Liver (tissue), 9 donors: ENCODE data around the gene SCGB1D4. TPM values are rescaled to one million over a fixed set of nuclear protein-coding genes. Genes with fewer than 3 reads are reported as not detected.

Source experiments
- DNase-seq: peaks from one replicate; pipeline ENCODE4 v3.0.0-alpha.2; 2017; ENCODE audit warnings: low spot score
- H3K27ac ChIP-seq, 2 donors: one replicate each; pipeline ENCODE4 v1.7.0; 2013; ENCODE audit warnings: inconsistent platforms in 2 of 2, low read length in 2 of 2, control low read depth in 1 of 2, low read depth in 1 of 2, mild to moderate bottlenecking in 1 of 2
- H3K27me3 ChIP-seq, 4 donors: one replicate each; pipeline versions ENCODE4 v1.6.1 to v1.7.0; 2013; ENCODE audit warnings: low read length in 3 of 4, inconsistent platforms in 1 of 4, mild to moderate bottlenecking in 1 of 4, moderate library complexity in 1 of 4; ENCODE audit not compliant: control insufficient read depth in 4 of 4, insufficient read depth in 4 of 4
- H3K36me3 ChIP-seq, 4 donors: one replicate each; pipeline versions ENCODE4 v1.6.1 to v1.7.0; 2013; ENCODE audit warnings: low read length in 3 of 4, mild to moderate bottlenecking in 3 of 4, low read depth in 1 of 4, moderate library complexity in 1 of 4; ENCODE audit not compliant: control insufficient read depth in 4 of 4, insufficient read depth in 3 of 4
- H3K4me1 ChIP-seq, 4 donors: one replicate each; pipeline versions ENCODE4 v1.6.1 to v1.7.0; 2013; ENCODE audit warnings: low read length in 3 of 4, mild to moderate bottlenecking in 3 of 4, moderate library complexity in 1 of 4; ENCODE audit not compliant: control insufficient read depth in 4 of 4, insufficient read depth in 4 of 4
- H3K4me3 ChIP-seq, 3 donors: one replicate each; pipeline versions ENCODE4 v1.6.1 to v1.7.0; 2013; ENCODE audit warnings: low read length in 3 of 3, control low read depth in 1 of 3, low read depth in 1 of 3, mild to moderate bottlenecking in 1 of 3
- H3K9ac ChIP-seq, 2 donors: one replicate each; pipeline ENCODE4 v1.7.0; 2013; ENCODE audit warnings: low read length in 2 of 2, mild to moderate bottlenecking in 2 of 2, moderate library complexity in 2 of 2, control low read depth in 1 of 2, low read depth in 1 of 2
- H3K9me3 ChIP-seq, 4 donors: one replicate each; pipeline versions ENCODE4 v1.6.1 to v1.7.0; 2013; ENCODE audit warnings: low read length in 3 of 4; ENCODE audit not compliant: control insufficient read depth in 4 of 4
- CTCF ChIP-seq: fragments of 150-350 bp; IDR thresholded peaks from 2 replicates; pipeline ENCODE4 v1.5.1; 2017; ENCODE audit warnings: improper control_type of control experiment, low read depth, low read length; ENCODE audit not compliant: missing input control
- FOXA1 ChIP-seq: IDR thresholded peaks from 2 replicates; pipeline ENCODE4 v1.6.1; 2016; ENCODE audit warnings: antibody characterized with exemption
- FOXA2 ChIP-seq: IDR thresholded peaks from 2 replicates; pipeline ENCODE4 v1.6.1; 2016; ENCODE audit warnings: antibody characterized with exemption
- GABPA ChIP-seq, 2 donors: IDR thresholded peaks in 1 of 2; conservative IDR thresholded peaks in 1 of 2; 2 replicates each; pipeline ENCODE4 v1.6.1; 2016; ENCODE audit warnings: antibody characterized with exemption in 2 of 2, mild to moderate bottlenecking in 1 of 2, moderate library complexity in 1 of 2
- JUND ChIP-seq, 2 donors: IDR thresholded peaks; 2 replicates each; pipeline ENCODE4 v1.6.1; 2016; ENCODE audit warnings: antibody characterized with exemption in 2 of 2
- MAX ChIP-seq: IDR thresholded peaks from 2 replicates; pipeline ENCODE4 v1.6.1; 2016; ENCODE audit warnings: antibody characterized with exemption
- NR2F2 ChIP-seq: IDR thresholded peaks from 2 replicates; pipeline ENCODE4 v1.6.1; 2016; ENCODE audit warnings: antibody characterized with exemption
- YY1 ChIP-seq: IDR thresholded peaks from 2 replicates; pipeline ENCODE4 v1.6.1; 2016; ENCODE audit warnings: antibody characterized with exemption, mild to moderate bottlenecking
- ZBTB33 ChIP-seq: IDR thresholded peaks from 2 replicates; pipeline ENCODE4 v1.6.1; 2016; ENCODE audit warnings: antibody characterized with exemption
- WGBS: extraction: QIAGEN DNeasy Blood & Tissue Kit; methylation state at CpG from one replicate; pipeline ENCODE4 v1.1.7; 2013; 5-methylcytosine and 5-hydroxymethylcytosine counted together
- polyA plus RNA-seq, 2 donors: library from polyadenylated mRNA; stranded (reverse) in 1 of 2; unstranded in 1 of 2; fragments of 200-250 nt in 1 of 2; fragments of >200 nt in 1 of 2; fragmentation: Nextera tagmentation in 1 of 2; extraction: Ambion mirVana in 1 of 2; gene quantifications; one replicate each; pipeline versions ENCODE4 v1.2.1 to v1.2.3, GENCODE V29; 2013 to 2015
- total RNA-seq, 2 donors: library from RNA; depleted of rRNA; stranded (reverse); fragments of >200 nt; gene quantifications; one replicate each; pipeline ENCODE4 v1.2.3, GENCODE V29; 2014
- donor health status: healthy.
- donor health status: healthy.
- donor health status: healthy.
- donor health status: healthy.
- donor health status: healthy.

SCGB1D4 gene
- total and polyA plus RNA-seq, 4 donors = not detected

- no peak for DNase-seq
- peaks cover 0 to 5% (median 0%) of the 10 kb centered on the region in 4 donors for H3K27me3 ChIP-seq
- H3K9ac ChIP-seq = no peak overlapping the region
- no peaks in the 10 kb centered on the region for H3K36me3 ChIP-seq
- no peak overlapping the region for H3K27ac ChIP-seq
- no peak for TF ChIP-seq ZBTB33
- 73% methylated on average over 4 of the region's 4 CpGs for WGBS
- no peak overlapping the region for H3K4me3 ChIP-seq
- H3K9me3 ChIP-seq = no peaks in the 10 kb centered on the region
- H3K4me1 ChIP-seq = no peaks in the 10 kb centered on the region
Observed at GRCh38 chr11:62266558-62266957, 32.3 kb downstream of the SCGB1D4 start.

- H3K4me3 ChIP-seq = no peak overlapping the region
- 91% methylated on average over 1 of the region's 1 CpG for WGBS
- DNase-seq = no peak
- H3K27ac ChIP-seq = no peak overlapping the region
- no peaks in the 10 kb centered on the region for H3K9me3 ChIP-seq
- TF ChIP-seq FOXA1 (no peak), CTCF (no peak)
- no peaks in the 10 kb centered on the region for H3K36me3 ChIP-seq
- H3K4me1 ChIP-seq = no peaks in the 10 kb centered on the region
- no peak overlapping the region for H3K9ac ChIP-seq
- peaks cover 0 to 5% (median 0%) of the 10 kb centered on the region in 4 donors for H3K27me3 ChIP-seq
Observed at GRCh38 chr11:62264004-62264403, 34.9 kb downstream of the SCGB1D4 start.

GRCh38 chr11:62260261-62260953 is 38.5 kb downstream of the SCGB1D4 start:
- no peaks in the 10 kb centered on the region for H3K36me3 ChIP-seq
- no peaks in the 10 kb centered on the region for H3K27me3 ChIP-seq
- no peak overlapping the region for H3K27ac ChIP-seq
- TF ChIP-seq MAX (no peak), NR2F2 (no peak), GABPA (IDR thresholded peaks at IDR 0.05 in 1 of 2, conservative IDR thresholded peaks at IDR 0.05 in 1 of 2) (no peak), FOXA1 (no peak), JUND (IDR thresholded peaks at IDR 0.05) (no peak), FOXA2 (no peak), YY1 (no peak)
- H3K4me1 ChIP-seq = no peaks in the 10 kb centered on the region
- H3K4me3 ChIP-seq = no peak overlapping the region
- no peaks in the 10 kb centered on the region for H3K9me3 ChIP-seq
- 68% methylated on average over 6 of the region's 6 CpGs for WGBS
- no peak overlapping the region for H3K9ac ChIP-seq
- no peak for DNase-seq
